ENCODE results near the gene AQP5.

DNA sequence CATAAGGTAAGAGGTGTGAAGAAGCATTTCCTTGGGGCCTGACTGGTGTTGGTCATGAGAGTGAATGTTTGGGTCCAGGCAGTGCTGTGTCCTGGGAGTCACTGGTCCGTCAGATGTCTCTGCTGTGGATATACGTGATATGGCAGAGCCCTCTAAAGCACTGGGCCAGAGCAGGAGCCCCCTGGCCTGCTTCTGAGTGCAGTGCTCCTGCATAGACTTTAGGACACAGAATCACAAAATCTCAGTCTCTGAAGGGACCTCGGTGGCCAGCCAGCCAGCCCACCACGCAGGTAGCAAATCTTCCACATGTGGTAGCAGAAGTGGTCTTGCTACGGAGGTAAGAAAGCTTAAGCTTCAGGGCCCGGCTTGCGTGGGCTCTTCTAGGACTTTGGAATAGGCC, 29.6 kb upstream of the AQP5 start:
- TF ChIP-seq, protein P1, sequence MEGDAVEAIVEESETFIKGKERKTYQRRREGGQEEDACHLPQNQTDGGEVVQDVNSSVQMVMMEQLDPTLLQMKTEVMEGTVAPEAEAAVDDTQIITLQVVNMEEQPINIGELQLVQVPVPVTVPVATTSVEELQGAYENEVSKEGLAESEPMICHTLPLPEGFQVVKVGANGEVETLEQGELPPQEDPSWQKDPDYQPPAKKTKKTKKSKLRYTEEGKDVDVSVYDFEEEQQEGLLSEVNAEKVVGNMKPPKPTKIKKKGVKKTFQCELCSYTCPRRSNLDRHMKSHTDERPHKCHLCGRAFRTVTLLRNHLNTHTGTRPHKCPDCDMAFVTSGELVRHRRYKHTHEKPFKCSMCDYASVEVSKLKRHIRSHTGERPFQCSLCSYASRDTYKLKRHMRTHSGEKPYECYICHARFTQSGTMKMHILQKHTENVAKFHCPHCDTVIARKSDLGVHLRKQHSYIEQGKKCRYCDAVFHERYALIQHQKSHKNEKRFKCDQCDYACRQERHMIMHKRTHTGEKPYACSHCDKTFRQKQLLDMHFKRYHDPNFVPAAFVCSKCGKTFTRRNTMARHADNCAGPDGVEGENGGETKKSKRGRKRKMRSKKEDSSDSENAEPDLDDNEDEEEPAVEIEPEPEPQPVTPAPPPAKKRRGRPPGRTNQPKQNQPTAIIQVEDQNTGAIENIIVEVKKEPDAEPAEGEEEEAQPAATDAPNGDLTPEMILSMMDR (IDR thresholded peaks at IDR 0.05) = no peak
- no peak for TF ChIP-seq POLR2A (IDR thresholded peaks at IDR 0.05)
